ENCODE data around the gene NSG1.
"Not testable (repeated sequence)": the region's sequence is repeated elsewhere in the genome, so short reads cannot be mapped to it uniquely, and the experiment has no call there.

Gene NSG1

GRCh38 chr4:4386736-4387392 is at the start of gene NSG1:
Gene NSG1 (plus strand): TSS chr4:4387102. CDS start chr4:4387630, 528 bp downstream.
- DNase-seq = no peak

- DNase-seq = no peak
Measured at GRCh38 chr4:4338210-4339001, 48.5 kb upstream of the NSG1 start.

- no peak for DNase-seq
Measured at GRCh38 chr4:4339504-4340085, 47.3 kb upstream of the NSG1 start.

GRCh38 chr4:4341861-4342650 is 44.8 kb upstream of the NSG1 start:
- DNase-seq = no peak

GRCh38 chr4:4343038-4343437 is 43.9 kb upstream of the NSG1 start:
- no peak for DNase-seq

GRCh38 chr4:4344915-4345527 is 41.9 kb upstream of the NSG1 start:
- no peak for DNase-seq

- no peak for DNase-seq
Measured at GRCh38 chr4:4347585-4347984, 39.3 kb upstream of the NSG1 start.

- not testable (repeated sequence) for DNase-seq
Measured at GRCh38 chr4:4348585-4348984, 38.3 kb upstream of the NSG1 start.

- DNase-seq = no peak
Measured at GRCh38 chr4:4349867-4350266, 37.0 kb upstream of the NSG1 start.

GRCh38 chr4:4350909-4351308 is 36.0 kb upstream of the NSG1 start:
- no peak for DNase-seq

GRCh38 chr4:4355302-4355701 is 31.6 kb upstream of the NSG1 start:
- DNase-seq = no peak

- no peak for DNase-seq
Measured at GRCh38 chr4:4356106-4357041, 30.5 kb upstream of the NSG1 start.

GRCh38 chr4:4358093-4358854 is 28.6 kb upstream of the NSG1 start:
- no peak for DNase-seq

GRCh38 chr4:4361883-4362282 is 25.0 kb upstream of the NSG1 start:
- DNase-seq = no peak

GRCh38 chr4:4362991-4363697 is 23.8 kb upstream of the NSG1 start:
- no peak for DNase-seq

GRCh38 chr4:4364061-4364460 is 22.8 kb upstream of the NSG1 start:
- no peak for DNase-seq

- no peak for DNase-seq
Measured at GRCh38 chr4:4364486-4365208, 22.3 kb upstream of the NSG1 start.

- DNase-seq = no peak
Measured at GRCh38 chr4:4368809-4369580, 17.9 kb upstream of the NSG1 start.

All from activated CD4-positive, CD25-positive, alpha-beta regulatory T cell (primary cell).